ENCODE results near the gene SLC9A3. TPM values are rescaled to one million over a fixed set of nuclear protein-coding genes. Genes with fewer than 3 reads are reported as not detected.

SLC9A3 gene
- total RNA-seq, 4 donors from 2014 or later: 5.9 to 8.2 (median 7.6) TPM

DNA sequence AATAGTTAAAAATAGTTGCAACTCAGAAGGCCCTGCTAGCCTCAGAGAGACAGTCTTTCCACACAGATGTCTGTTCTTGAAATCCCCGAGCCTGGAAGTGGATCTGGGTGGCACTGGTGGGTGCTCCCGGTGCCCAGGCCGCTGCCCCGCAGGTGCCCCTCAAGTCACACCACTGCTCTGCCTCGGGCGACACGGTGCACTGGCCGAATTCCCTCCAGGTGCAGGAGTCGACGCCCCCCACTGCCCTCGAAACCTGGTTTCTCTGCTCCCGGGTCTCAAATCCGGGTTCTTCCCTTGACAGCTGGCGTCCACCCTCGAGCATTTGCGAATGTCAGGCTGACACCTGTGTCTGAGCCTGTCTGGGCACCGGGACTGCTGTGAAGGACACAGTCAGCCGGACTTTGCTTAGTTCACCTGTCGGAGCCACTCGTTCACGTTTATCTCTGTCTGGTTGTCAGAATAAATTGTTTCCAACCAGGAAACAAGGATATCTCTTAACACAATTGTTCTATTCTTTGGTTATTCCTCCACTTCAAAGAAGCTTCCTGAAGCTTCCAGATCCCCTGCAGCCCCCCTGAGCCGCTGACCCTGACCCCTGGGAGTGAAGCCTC lies 27.1 kb downstream of the SLC9A3 start:
- 75 to 79% methylated on average over 14 to 22 of the region's 22 CpGs for whole genome bisulfite sequencing, 2 donors
- H3K27me3 ChIP-seq: no peaks in the 10 kb centered on the region
- no peak overlapping the region for H3K27ac ChIP-seq
- no peak overlapping the region for H3K4me3 ChIP-seq (replicated peaks in 1 of 3)
- peaks cover 0 to 10% of the 10 kb centered on the region in 2 donors for H3K4me1 ChIP-seq
- no peaks in the 10 kb centered on the region for H3K36me3 ChIP-seq
- DNase-seq: no peak
- TF ChIP-seq POLR2A (IDR thresholded peaks at IDR 0.05) (no peak), CTCF (IDR thresholded peaks at IDR 0.05) (no peak)
- intact Hi-C loops (cut with DNase I): no loop called here
- H3K9me3 ChIP-seq: no peaks in the 10 kb centered on the region

DNA sequence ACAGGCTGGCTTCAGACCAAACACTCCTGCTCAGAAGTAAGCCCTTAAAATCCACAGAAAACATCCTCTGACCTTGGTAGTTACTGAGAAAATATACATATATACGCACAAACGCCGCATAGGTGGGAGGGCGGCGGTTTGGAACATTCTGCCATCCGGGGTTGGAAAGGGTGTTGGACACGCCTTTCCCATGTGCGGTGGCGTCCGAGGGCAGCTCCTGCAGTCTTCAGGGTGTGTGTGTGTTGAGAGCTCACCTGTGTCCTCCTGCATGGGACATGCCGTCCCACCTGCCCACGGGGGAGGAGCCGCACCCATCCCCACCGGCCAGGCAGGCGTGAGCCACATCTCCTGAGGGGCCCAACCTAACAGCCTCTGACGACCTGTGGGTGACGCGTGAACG lies 28.2 kb downstream of the SLC9A3 start:
- H3K4me1 ChIP-seq: no peaks in the 10 kb centered on the region
- H3K27ac ChIP-seq: no peak overlapping the region
- 41 to 43% methylated on average over 17 to 19 of the region's 19 CpGs for WGBS, 2 donors
- intact Hi-C loops (cut with DNase I): no loop called here
- TF ChIP-seq CTCF (IDR thresholded peaks at IDR 0.05) (no peak), POLR2A (IDR thresholded peaks at IDR 0.05) (no peak)
- H3K27me3 ChIP-seq: no peaks in the 10 kb centered on the region
- no peak overlapping the region for H3K4me3 ChIP-seq (replicated peaks in 1 of 3)
- no peaks in the 10 kb centered on the region for H3K9me3 ChIP-seq
- no peaks in the 10 kb centered on the region for H3K36me3 ChIP-seq
- no peak for DNase-seq

- no peaks in the 10 kb centered on the region for H3K4me1 ChIP-seq
- intact Hi-C loops (cut with DNase I): no loop called here
- H3K27ac ChIP-seq: no peak overlapping the region
- no peak for DNase-seq
- 93 to 96% methylated on average over 6 to 37 of the region's 38 CpGs for WGBS, 2 donors
- no peak for TF ChIP-seq CTCF (IDR thresholded peaks at IDR 0.05)
- no peak for TF ChIP-seq POLR2A (IDR thresholded peaks at IDR 0.05)
- H3K36me3 ChIP-seq: no peaks in the 10 kb centered on the region
- H3K4me3 ChIP-seq (replicated peaks in 1 of 3): no peak overlapping the region
- no peaks in the 10 kb centered on the region for H3K27me3 ChIP-seq
- no peaks in the 10 kb centered on the region for H3K9me3 ChIP-seq
Observed at GRCh38 chr5:494667-495255, 29.5 kb downstream of the SLC9A3 start.

DNA sequence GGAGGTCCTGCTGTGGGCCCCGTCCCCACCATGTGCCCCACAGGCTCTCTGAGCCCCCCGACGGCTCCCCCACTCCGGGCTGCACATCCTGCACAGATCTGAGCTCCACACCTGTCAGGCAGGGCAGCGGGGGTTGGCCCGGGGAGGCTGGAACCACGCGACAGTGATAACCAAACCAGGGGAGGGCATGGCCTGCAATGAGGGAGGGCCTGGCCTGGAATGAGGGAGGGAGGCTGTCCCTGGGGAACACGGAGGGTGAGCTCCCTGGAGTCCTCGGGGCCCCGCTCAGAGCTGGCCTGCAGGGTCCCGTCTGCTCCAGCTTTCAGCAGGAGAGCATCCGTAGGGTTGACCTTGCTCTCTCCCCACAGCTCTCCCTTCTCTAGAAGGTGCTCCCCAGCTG lies 30.5 kb downstream of the SLC9A3 start:
- no peak overlapping the region for H3K27ac ChIP-seq
- H3K9me3 ChIP-seq: no peaks in the 10 kb centered on the region
- no peaks in the 10 kb centered on the region for H3K36me3 ChIP-seq
- no peaks in the 10 kb centered on the region for H3K4me1 ChIP-seq
- WGBS, 2 donors: 59% methylated on average over 5 of the region's 13 CpGs; no CpG with 5 or more reads in 1 of the 2 donors
- no peak overlapping the region for H3K4me3 ChIP-seq (replicated peaks in 1 of 3)
- TF ChIP-seq POLR2A (IDR thresholded peaks at IDR 0.05) (no peak), CTCF (IDR thresholded peaks at IDR 0.05) (no peak)
- DNase-seq: no peak
- intact Hi-C loops (cut with DNase I): no loop called here
- H3K27me3 ChIP-seq: no peaks in the 10 kb centered on the region

GRCh38 chr5:493119-493701 lies 31.0 kb downstream of the SLC9A3 start:
- Histone ChIP-seq H3K9me3 (no peaks in the 10 kb centered on the region), H3K4me3 (replicated peaks in 1 of 3) (no peak overlapping the region), H3K27ac (no peak overlapping the region), H3K27me3 (no peaks in the 10 kb centered on the region), H3K4me1 (no peaks in the 10 kb centered on the region), H3K36me3 (no peaks in the 10 kb centered on the region)
- WGBS, 2 donors: 47 to 53% methylated on average over 22 to 26 of the region's 26 CpGs
- TF ChIP-seq POLR2A (IDR thresholded peaks at IDR 0.05): no peak
- TF ChIP-seq CTCF (IDR thresholded peaks at IDR 0.05): no peak
- DNase-seq: no peak
- intact Hi-C loops (cut with DNase I): no loop called here
